HEK293 (cell line): Measurements from ENCODE around the gene CCSER2.

ENCODE experiments used
- CTCF ChIA-PET: fragments of 350-600 bp; formaldehyde crosslinking; extraction: SDS; loops from one replicate; lab custom pipeline; 2021; ENCODE audit warnings: antibody characterized with exemption; lab: Yijun Ruan, JAX
- POLR2A ChIA-PET: fragments of 300-600 bp; formaldehyde crosslinking; extraction: SDS; loops from one replicate; lab custom pipeline; 2020; ENCODE audit warnings: antibody characterized with exemption, inconsistent platforms; lab: Yijun Ruan, JAX
- H3K27ac ChIP-seq: fragments of 200-500 bp; sonication (Bioruptor generic); 2 replicates; pipeline ENCODE4 v1.5.1; 2014; ENCODE audit warnings: low read depth, low read length, control low read depth, inconsistent platforms; ENCODE audit errors: extremely low read depth
- H3K36me3 ChIP-seq, 2 experiments: fragments of 200-500 bp in 1 of 2; sonication (Bioruptor generic) in 1 of 2; 1 replicate in 1 of 2; 2 replicates in 1 of 2; pipeline ENCODE4 v1.5.1; 2014 to 2017; ENCODE audit warnings: inconsistent platforms in 2 of 2, low read length in 2 of 2; ENCODE audit not compliant: control insufficient read depth in 2 of 2, insufficient read depth in 1 of 2
- H3K4me1 ChIP-seq: fragments of 200-500 bp; sonication (Bioruptor generic); 2 replicates; pipeline ENCODE4 v1.5.1; 2014; ENCODE audit warnings: mild to moderate bottlenecking, low read length, inconsistent platforms; ENCODE audit not compliant: control insufficient read depth, insufficient read depth
- H3K4me3 ChIP-seq: 2 replicates; pipeline ENCODE4 v1.5.1; 2011; ENCODE audit warnings: low read depth, mild to moderate bottlenecking, control low read depth, low read length, moderate library complexity
- H3K9me3 ChIP-seq: fragments of 200-500 bp; sonication (Bioruptor generic); 2 replicates; pipeline ENCODE4 v1.5.1; 2014; ENCODE audit warnings: low read depth, low read length, inconsistent platforms; ENCODE audit not compliant: control insufficient read depth, insufficient read depth
- HOXD13 ChIP-seq: sonication (generic); formaldehyde crosslinking; IDR thresholded peaks from 2 replicates; pipeline ENCODE4 v1.8.0; 2022; ENCODE audit warnings: missing genetic modification reagents, borderline replicate concordance
- INSM2 ChIP-seq: fragments of 450-650 bp; formaldehyde crosslinking; IDR thresholded peaks from 2 replicates; pipeline ENCODE4 v1.5.1; 2016; ENCODE audit warnings: missing biosample characterization, missing genetic modification characterization
- MZF1 ChIP-seq: fragments of 450-650 bp; formaldehyde crosslinking; IDR thresholded peaks from 2 replicates; pipeline ENCODE4 v1.5.1; 2017; ENCODE audit warnings: missing biosample characterization, missing genetic modification characterization, borderline replicate concordance
- SCRT1 ChIP-seq: fragments of 450-650 bp; formaldehyde crosslinking; IDR thresholded peaks from 2 replicates; pipeline ENCODE4 v1.5.1; 2016; ENCODE audit warnings: missing biosample characterization, missing genetic modification characterization, borderline replicate concordance
- SETDB1 ChIP-seq: IDR thresholded peaks from one replicate; pipeline ENCODE4 v1.6.1; 2017; ENCODE audit warnings: mild to moderate bottlenecking, low read length, moderate library complexity, mixed read lengths; ENCODE audit not compliant: insufficient read length
- ZBTB6 ChIP-seq: fragments of 450-650 bp; formaldehyde crosslinking; IDR thresholded peaks from 2 replicates; pipeline ENCODE4 v1.5.1; 2017; ENCODE audit warnings: missing biosample characterization, missing genetic modification characterization
- ZEB2 ChIP-seq: fragments of 450-650 bp; formaldehyde crosslinking; IDR thresholded peaks from 2 replicates; pipeline ENCODE4 v1.5.1; 2016; ENCODE audit warnings: missing biosample characterization, missing genetic modification characterization
- ZNF132 ChIP-seq: fragments of 450-650 bp; formaldehyde crosslinking; IDR thresholded peaks from 2 replicates; pipeline ENCODE4 v1.5.1; 2017; ENCODE audit warnings: missing biosample characterization, missing genetic modification characterization, borderline replicate concordance
- ZNF146 ChIP-seq: fragments of 450-650 bp; formaldehyde crosslinking; IDR thresholded peaks from 2 replicates; pipeline ENCODE4 v1.5.1; 2016; ENCODE audit warnings: missing biosample characterization, missing genetic modification characterization
- ZNF18 ChIP-seq: fragments of 450-650 bp; formaldehyde crosslinking; IDR thresholded peaks from 2 replicates; pipeline ENCODE4 v1.5.1; 2016; ENCODE audit warnings: missing biosample characterization, missing genetic modification characterization
- ZNF2 ChIP-seq: fragments of 450-650 bp; formaldehyde crosslinking; IDR thresholded peaks from 2 replicates; pipeline ENCODE4 v1.5.1; 2016; ENCODE audit warnings: missing biosample characterization, missing genetic modification characterization
- ZNF23 ChIP-seq: fragments of 450-650 bp; formaldehyde crosslinking; IDR thresholded peaks from 2 replicates; pipeline ENCODE4 v1.5.1; 2016; ENCODE audit warnings: missing biosample characterization, missing genetic modification characterization, borderline replicate concordance
- ZNF555 ChIP-seq: fragments of 450-650 bp; formaldehyde crosslinking; conservative IDR thresholded peaks from 2 replicates; pipeline ENCODE4 v1.5.1; 2017; ENCODE audit warnings: missing biosample characterization, mild to moderate bottlenecking, missing genetic modification characterization, inconsistent platforms
- ZNF561 ChIP-seq: fragments of 450-650 bp; IDR thresholded peaks from 2 replicates; pipeline ENCODE4 v1.5.1; 2018; ENCODE audit warnings: missing biosample characterization, missing genetic modification characterization, borderline replicate concordance
- ZNF791 ChIP-seq: fragments of 450-650 bp; formaldehyde crosslinking; IDR thresholded peaks from 2 replicates; pipeline ENCODE4 v1.5.1; 2016; ENCODE audit warnings: missing biosample characterization, missing genetic modification characterization
- ZSCAN30 ChIP-seq: fragments of 450-650 bp; IDR thresholded peaks from 2 replicates; pipeline ENCODE4 v1.5.1; 2018; ENCODE audit warnings: missing biosample characterization, mild to moderate bottlenecking, missing genetic modification characterization, moderate library complexity
- ZXDB ChIP-seq: fragments of 450-650 bp; formaldehyde crosslinking; IDR thresholded peaks from 2 replicates; pipeline ENCODE4 v1.5.1; 2016; ENCODE audit warnings: missing biosample characterization, missing genetic modification characterization
- TF ChIP-seq, protein P1 (sequence below): fragments of 450-650 bp; formaldehyde crosslinking; IDR thresholded peaks from 2 replicates; pipeline ENCODE4 v1.5.1; 2016; ENCODE audit warnings: missing biosample characterization, missing genetic modification characterization

Gene CCSER2

GRCh38 chr10:84354623-84355022, 26.2 kb downstream of the CCSER2 start:
- H3K4me1 ChIP-seq, result peaks cover 14% of the 10 kb centered on the region; the same call in 1 of the 2 replicates
- no peaks in the 10 kb centered on the region for H3K9me3 ChIP-seq
- POLR2A ChIA-PET, result no interaction called here
- H3K27ac ChIP-seq, result no peak overlapping the region
- no peak overlapping the region for H3K4me3 ChIP-seq
- TF ChIP-seq MZF1, result no peak
- TF ChIP-seq SCRT1, result no peak
- TF ChIP-seq INSM2 (tag by site-specific recombination), result no peak
- no peak for TF ChIP-seq ZXDB (tag by site-specific recombination)
- no peak for TF ChIP-seq ZNF555 (tag by site-specific recombination)
- TF ChIP-seq ZNF561 (tag by site-specific recombination), result no peak
- TF ChIP-seq ZNF146 (tag by site-specific recombination), result no peak
- TF ChIP-seq ZSCAN30 (tag by site-specific recombination), result no peak
- TF ChIP-seq ZNF132 (tag by site-specific recombination), result no peak
- no peak for TF ChIP-seq ZNF23 (tag by site-specific recombination)
- no peak for TF ChIP-seq ZBTB6 (tag by site-specific recombination)
- no peak for TF ChIP-seq ZNF791
- CTCF ChIA-PET, result interaction anchor here (1.0 to 2.7 kb wide), 5 partner anchors 10 to 183 kb away, joined by 3 to 13 read pairs (median 5); no protein-coding TSS in a partner anchor
- no peaks in the 10 kb centered on the region for H3K36me3 ChIP-seq

GRCh38 chr10:84355106-84355505, 26.7 kb downstream of the CCSER2 start:
- POLR2A ChIA-PET, result no interaction called here
- no peaks in the 10 kb centered on the region for H3K9me3 ChIP-seq
- no peaks in the 10 kb centered on the region for H3K36me3 ChIP-seq
- TF ChIP-seq ZNF561 (tag by site-specific recombination) (no peak), ZEB2 (tag by site-specific recombination) (no peak), ZNF18 (no peak), ZNF2 (tag by site-specific recombination) (no peak), HOXD13 (CRISPR knock-in tag) (no peak), SETDB1 (no peak)
- TF ChIP-seq, protein P1, sequence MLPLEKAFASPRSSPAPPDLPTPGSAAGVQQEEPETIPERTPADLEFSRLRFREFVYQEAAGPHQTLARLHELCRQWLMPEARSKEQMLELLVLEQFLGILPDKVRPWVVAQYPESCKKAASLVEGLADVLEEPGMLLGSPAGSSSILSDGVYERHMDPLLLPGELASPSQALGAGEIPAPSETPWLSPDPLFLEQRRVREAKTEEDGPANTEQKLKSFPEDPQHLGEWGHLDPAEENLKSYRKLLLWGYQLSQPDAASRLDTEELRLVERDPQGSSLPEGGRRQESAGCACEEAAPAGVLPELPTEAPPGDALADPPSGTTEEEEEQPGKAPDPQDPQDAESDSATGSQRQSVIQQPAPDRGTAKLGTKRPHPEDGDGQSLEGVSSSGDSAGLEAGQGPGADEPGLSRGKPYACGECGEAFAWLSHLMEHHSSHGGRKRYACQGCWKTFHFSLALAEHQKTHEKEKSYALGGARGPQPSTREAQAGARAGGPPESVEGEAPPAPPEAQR (tag by site-specific recombination), result no peak
- H3K27ac ChIP-seq, result no peak overlapping the region
- H3K4me3 ChIP-seq, result no peak overlapping the region
- H3K4me1 ChIP-seq, result peaks cover 14% of the 10 kb centered on the region; the same call in 1 of the 2 replicates
- CTCF ChIA-PET, result interaction anchor here (1.0 to 2.7 kb wide), 4 partner anchors 9 to 183 kb away, joined by 3 to 13 read pairs (median 4); no protein-coding TSS in a partner anchor
